GM23338 (cell line): ENCODE results near the gene GFRA4. TPM values are rescaled to one million over a fixed set of nuclear protein-coding genes. Genes with fewer than 3 reads are reported as not detected.

Experiments
- ATAC-seq: fragments of 200-7000 bp; cut with Tn5 transposase; 3 replicates; pipeline ENCODE4 v1.9.1; 2020
- DNase-seq: peaks from one replicate; pipeline ENCODE4 v3.0.0-alpha.2; 2015; ENCODE audit warnings: low spot score
- H2AFZ ChIP-seq: fragments of 200-600 bp; sonication (generic); 2 replicates; pipeline ENCODE4 v1.8.0; 2016; ENCODE audit warnings: antibody characterized with exemption, mild to moderate bottlenecking, moderate library complexity
- H3F3A ChIP-seq: fragments of 200-600 bp; sonication (generic); replicated peaks from 2 replicates; pipeline ENCODE4 v1.8.0; 2017; ENCODE audit warnings: antibody characterized with exemption, mixed run types, low read depth
- H3K27ac ChIP-seq: fragments of 200-600 bp; sonication (generic); 2 replicates; pipeline ENCODE4 v1.6.1; 2016; ENCODE audit warnings: low read depth
- H3K27me3 ChIP-seq: fragments of 200-600 bp; sonication (generic); 2 replicates; pipeline ENCODE4 v1.8.0; 2016; ENCODE audit warnings: mild to moderate bottlenecking, mixed run types, moderate library complexity; ENCODE audit not compliant: insufficient read depth
- H3K36me3 ChIP-seq: fragments of 200-600 bp; sonication (generic); 2 replicates; pipeline ENCODE4 v1.8.0; 2016; ENCODE audit warnings: mild to moderate bottlenecking; ENCODE audit not compliant: insufficient read depth
- H3K4me1 ChIP-seq: fragments of 200-600 bp; sonication (generic); 2 replicates; pipeline ENCODE4 v1.8.0; 2016; ENCODE audit warnings: mild to moderate bottlenecking, moderate library complexity; ENCODE audit not compliant: insufficient read depth
- H3K4me2 ChIP-seq: fragments of 200-600 bp; sonication (generic); 2 replicates; pipeline ENCODE4 v1.7.1; 2017; ENCODE audit warnings: mixed run types
- H3K4me3 ChIP-seq: fragments of 200-600 bp; sonication (generic); 2 replicates; pipeline ENCODE4 v1.6.1; 2016; ENCODE audit warnings: mixed run types
- H3K79me2 ChIP-seq: fragments of 200-600 bp; sonication (generic); replicated peaks from 2 replicates; pipeline ENCODE4 v1.8.0; 2017; ENCODE audit warnings: mild to moderate bottlenecking; ENCODE audit not compliant: insufficient read depth
- H3K9me2 ChIP-seq: fragments of 200-600 bp; sonication (generic); 2 replicates; pipeline ENCODE4 v1.8.0; 2017; ENCODE audit not compliant: insufficient read depth
- H4K20me1 ChIP-seq: fragments of 200-600 bp; sonication (generic); replicated peaks from 2 replicates; pipeline ENCODE4 v1.8.0; 2017; ENCODE audit warnings: mild to moderate bottlenecking; ENCODE audit not compliant: insufficient read depth
- H3K27ac Mint-ChIP-seq: 2 replicates; pipeline ENCODE4 v1.8.0; 2020; ENCODE audit warnings: inconsistent platforms, mild to moderate bottlenecking, moderate library complexity, mixed read lengths
- H3K27me3 Mint-ChIP-seq: 3 replicates; pipeline ENCODE4 v1.8.0; 2022; ENCODE audit warnings: low read depth, mild to moderate bottlenecking, moderate library complexity, mixed read lengths, inconsistent platforms; ENCODE audit not compliant: insufficient read depth, poor library complexity
- H3K36me3 Mint-ChIP-seq: 3 replicates; pipeline ENCODE4 v1.8.0; 2021; ENCODE audit warnings: low read depth, mild to moderate bottlenecking, inconsistent platforms, moderate library complexity, mixed read lengths
- H3K4me1 Mint-ChIP-seq: 3 replicates; pipeline ENCODE4 v1.8.0; 2020; ENCODE audit warnings: mild to moderate bottlenecking, inconsistent platforms, mixed read lengths
- H3K4me3 Mint-ChIP-seq: 3 replicates; pipeline ENCODE4 v1.8.0; 2021; ENCODE audit warnings: moderate library complexity, mild to moderate bottlenecking, inconsistent platforms, mixed read lengths
- H3K9me3 Mint-ChIP-seq: 3 replicates; pipeline ENCODE4 v1.8.0; 2020; ENCODE audit warnings: moderate library complexity, mild to moderate bottlenecking, inconsistent platforms, mixed read lengths
- CREB1 ChIP-seq: fragments of 250-450 bp; sonication (Bioruptor Pico); IDR thresholded peaks from 2 replicates; pipeline ENCODE4 v1.5.0; 2020; ENCODE audit warnings: low read depth, mild to moderate bottlenecking, moderate library complexity
- EZH2 ChIP-seq: fragments of 200-600 bp; sonication (generic); IDR thresholded peaks from one replicate; pipeline ENCODE4 v1.8.0; 2017; ENCODE audit warnings: antibody characterized with exemption, mild to moderate bottlenecking, low read depth; ENCODE audit not compliant: unreplicated experiment
- NANOG ChIP-seq: IDR thresholded peaks from 2 replicates; pipeline ENCODE4 v1.6.1; 2016; ENCODE audit warnings: antibody characterized with exemption, borderline replicate concordance
- POLR2AphosphoS5 ChIP-seq: IDR thresholded peaks from 2 replicates; pipeline ENCODE4 v1.6.1; 2016; ENCODE audit warnings: antibody characterized with exemption, low read depth
- STAT1 ChIP-seq: IDR thresholded peaks from one replicate; pipeline ENCODE4 v1.6.1; 2016; ENCODE audit warnings: antibody characterized with exemption; ENCODE audit not compliant: unreplicated experiment
- ZNF114 ChIP-seq: fragments of 250-450 bp; sonication (Bioruptor Pico); IDR thresholded peaks from 2 replicates; pipeline ENCODE4 v1.5.0; 2020; ENCODE audit warnings: mild to moderate bottlenecking, moderate library complexity
- polyA plus RNA-seq: library from polyadenylated mRNA; unstranded; fragments of >200 nt; fragmentation: Nextera tagmentation; extraction: Ambion mirVana; gene quantifications from 2 replicates; pipeline ENCODE4 v1.2.1, GENCODE V29; 2016
- total RNA-seq: library from RNA; depleted of rRNA; stranded (reverse); fragments of >200 nt; shearing (Covaris generic); gene quantifications from 2 replicates; pipeline ENCODE4 v1.2.3, GENCODE V29; 2014
- TF ChIP-seq, protein P1 (sequence below): fragments of 250-450 bp; sonication (Bioruptor Pico); IDR thresholded peaks from 2 replicates; pipeline ENCODE4 v1.5.0; 2020; ENCODE audit warnings: mild to moderate bottlenecking, moderate library complexity
- TF ChIP-seq, protein P2 (sequence below): IDR thresholded peaks from one replicate; pipeline ENCODE4 v1.6.1; 2018; ENCODE audit warnings: antibody characterized with exemption; ENCODE audit not compliant: unreplicated experiment
- TF ChIP-seq, protein P3 (sequence below), 2 experiments: fragments of 200-600 bp in 1 of 2; sonication (generic) in 1 of 2; conservative IDR thresholded peaks; 2 replicates each; pipeline versions ENCODE4 v1.5.1 to v1.6.1; 2016 to 2017; ENCODE audit warnings: antibody characterized with exemption in 2 of 2, low read depth in 2 of 2, mild to moderate bottlenecking in 2 of 2, moderate library complexity in 1 of 2

GFRA4 gene
- total and polyA plus RNA-seq, 2 experiments from 2014 or later = not detected

DNA sequence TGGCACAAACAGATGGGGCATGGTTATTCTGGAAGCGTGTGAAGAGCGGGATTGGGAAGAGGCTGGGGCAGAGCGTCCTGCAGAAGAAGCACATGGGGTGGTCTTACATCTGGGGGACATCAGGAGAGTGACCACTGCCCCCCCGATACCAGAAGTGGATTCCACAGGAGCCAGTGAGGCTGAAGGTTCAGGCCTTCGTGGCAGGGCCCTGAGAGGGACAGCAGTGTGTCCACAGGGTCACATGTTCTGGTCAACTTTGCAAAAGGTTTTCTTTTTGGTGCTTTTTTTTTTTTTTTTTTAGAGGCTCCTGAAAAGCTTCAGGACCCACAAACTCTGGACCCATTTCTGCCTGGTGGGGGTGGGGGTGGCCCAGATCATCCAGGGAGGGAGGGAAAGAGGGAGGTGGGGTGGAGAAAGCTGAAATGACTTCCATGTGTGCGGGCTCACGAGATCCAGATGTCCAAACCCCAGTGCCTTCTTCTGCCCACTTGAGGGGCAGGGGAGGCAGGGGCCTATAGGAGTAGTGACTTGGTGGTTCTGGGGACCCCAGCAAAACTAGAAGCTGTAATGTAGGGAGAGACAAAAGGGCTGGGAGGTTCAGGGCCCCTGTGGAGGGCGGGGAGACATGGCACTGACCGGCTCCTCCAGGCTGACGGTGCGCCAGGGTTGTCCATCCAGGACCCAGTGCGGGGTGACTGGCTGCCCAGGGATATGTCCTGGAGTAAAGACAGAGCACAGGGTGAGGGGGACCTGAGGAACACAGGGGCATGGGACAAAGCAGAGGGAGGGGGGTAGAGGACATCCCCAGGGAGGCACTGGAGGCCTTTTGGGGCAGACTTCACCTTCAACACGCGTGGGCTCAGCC, 15.9 kb upstream of the GFRA4 start:
- Mint-ChIP-seq H3K27ac (no peak overlapping the region), H3K4me1 (peaks cover 35% of the 10 kb centered on the region), H3K36me3 (no peaks in the 10 kb centered on the region), H3K27me3 (peaks cover 35% of the 10 kb centered on the region), H3K4me3 (no peak overlapping the region), H3K9me3 (no peaks in the 10 kb centered on the region)
- peaks cover 6% of the 10 kb centered on the region; the same call in 1 of the 2 replicates for H3F3A ChIP-seq
- no peak for ATAC-seq
- no peak for TF ChIP-seq NANOG
- no peaks in the 10 kb centered on the region for H3K9me2 ChIP-seq
- no peak overlapping the region for H3K4me2 ChIP-seq
- no peaks in the 10 kb centered on the region for H3K36me3 ChIP-seq
- H3K4me3 ChIP-seq = no peak overlapping the region
- H3K79me2 ChIP-seq = no peaks in the 10 kb centered on the region
- DNase-seq = no peak
- H4K20me1 ChIP-seq = no peaks in the 10 kb centered on the region
- peaks cover 45% of the 10 kb centered on the region for H3K27me3 ChIP-seq
- H3K4me1 ChIP-seq = peaks cover 7% of the 10 kb centered on the region; the same call in 1 of the 2 replicates
- H3K27ac ChIP-seq = no peak overlapping the region
- no peak overlapping the region for H2AFZ ChIP-seq

DNA sequence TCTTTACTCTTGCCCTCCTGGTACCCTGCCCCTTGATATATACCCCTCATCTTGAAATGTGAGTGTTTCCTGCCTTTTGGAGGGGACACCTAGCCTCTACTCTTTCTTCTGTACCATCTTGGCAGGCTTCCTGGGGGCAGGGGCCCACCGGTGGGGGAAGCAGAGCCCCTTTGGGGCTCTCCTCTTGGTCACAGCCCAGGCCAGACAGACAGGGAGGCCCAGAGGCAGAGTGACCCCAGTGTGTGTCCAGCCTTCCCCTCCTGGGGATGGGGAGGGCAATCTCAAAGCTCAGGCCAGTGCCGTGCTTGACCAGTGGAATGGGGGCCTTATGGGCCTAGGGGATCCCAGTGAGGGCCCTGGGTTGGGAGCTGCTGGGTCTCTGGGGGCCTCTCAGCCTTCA, 15.0 kb upstream of the GFRA4 start:
- H3F3A ChIP-seq = peaks cover 6% of the 10 kb centered on the region; the same call in 1 of the 2 replicates
- Mint-ChIP-seq H3K4me3 (no peak overlapping the region), H3K27ac (no peak overlapping the region), H3K4me1 (peaks cover 35% of the 10 kb centered on the region), H3K9me3 (no peaks in the 10 kb centered on the region), H3K27me3 (peaks cover 31% of the 10 kb centered on the region), H3K36me3 (no peaks in the 10 kb centered on the region)
- no peak overlapping the region for H3K4me2 ChIP-seq
- no peak overlapping the region for H2AFZ ChIP-seq
- no peak for ATAC-seq
- H3K36me3 ChIP-seq = no peaks in the 10 kb centered on the region
- H3K4me3 ChIP-seq = no peak overlapping the region
- H3K9me2 ChIP-seq = no peaks in the 10 kb centered on the region
- H3K27ac ChIP-seq = no peak overlapping the region
- DNase-seq = no peak
- H4K20me1 ChIP-seq = no peaks in the 10 kb centered on the region
- H3K27me3 ChIP-seq = peaks cover 47% of the 10 kb centered on the region
- H3K79me2 ChIP-seq = no peaks in the 10 kb centered on the region
- H3K4me1 ChIP-seq = peaks cover 6% of the 10 kb centered on the region; the same call in 1 of the 2 replicates
- TF ChIP-seq STAT1 = no peak
- no peak for TF ChIP-seq NANOG
- TF ChIP-seq ZNF114 (CRISPR knock-in tag) = no peak
- TF ChIP-seq EZH2 = no peak
- no peak for TF ChIP-seq CREB1 (CRISPR knock-in tag)
- TF ChIP-seq, protein P1, sequence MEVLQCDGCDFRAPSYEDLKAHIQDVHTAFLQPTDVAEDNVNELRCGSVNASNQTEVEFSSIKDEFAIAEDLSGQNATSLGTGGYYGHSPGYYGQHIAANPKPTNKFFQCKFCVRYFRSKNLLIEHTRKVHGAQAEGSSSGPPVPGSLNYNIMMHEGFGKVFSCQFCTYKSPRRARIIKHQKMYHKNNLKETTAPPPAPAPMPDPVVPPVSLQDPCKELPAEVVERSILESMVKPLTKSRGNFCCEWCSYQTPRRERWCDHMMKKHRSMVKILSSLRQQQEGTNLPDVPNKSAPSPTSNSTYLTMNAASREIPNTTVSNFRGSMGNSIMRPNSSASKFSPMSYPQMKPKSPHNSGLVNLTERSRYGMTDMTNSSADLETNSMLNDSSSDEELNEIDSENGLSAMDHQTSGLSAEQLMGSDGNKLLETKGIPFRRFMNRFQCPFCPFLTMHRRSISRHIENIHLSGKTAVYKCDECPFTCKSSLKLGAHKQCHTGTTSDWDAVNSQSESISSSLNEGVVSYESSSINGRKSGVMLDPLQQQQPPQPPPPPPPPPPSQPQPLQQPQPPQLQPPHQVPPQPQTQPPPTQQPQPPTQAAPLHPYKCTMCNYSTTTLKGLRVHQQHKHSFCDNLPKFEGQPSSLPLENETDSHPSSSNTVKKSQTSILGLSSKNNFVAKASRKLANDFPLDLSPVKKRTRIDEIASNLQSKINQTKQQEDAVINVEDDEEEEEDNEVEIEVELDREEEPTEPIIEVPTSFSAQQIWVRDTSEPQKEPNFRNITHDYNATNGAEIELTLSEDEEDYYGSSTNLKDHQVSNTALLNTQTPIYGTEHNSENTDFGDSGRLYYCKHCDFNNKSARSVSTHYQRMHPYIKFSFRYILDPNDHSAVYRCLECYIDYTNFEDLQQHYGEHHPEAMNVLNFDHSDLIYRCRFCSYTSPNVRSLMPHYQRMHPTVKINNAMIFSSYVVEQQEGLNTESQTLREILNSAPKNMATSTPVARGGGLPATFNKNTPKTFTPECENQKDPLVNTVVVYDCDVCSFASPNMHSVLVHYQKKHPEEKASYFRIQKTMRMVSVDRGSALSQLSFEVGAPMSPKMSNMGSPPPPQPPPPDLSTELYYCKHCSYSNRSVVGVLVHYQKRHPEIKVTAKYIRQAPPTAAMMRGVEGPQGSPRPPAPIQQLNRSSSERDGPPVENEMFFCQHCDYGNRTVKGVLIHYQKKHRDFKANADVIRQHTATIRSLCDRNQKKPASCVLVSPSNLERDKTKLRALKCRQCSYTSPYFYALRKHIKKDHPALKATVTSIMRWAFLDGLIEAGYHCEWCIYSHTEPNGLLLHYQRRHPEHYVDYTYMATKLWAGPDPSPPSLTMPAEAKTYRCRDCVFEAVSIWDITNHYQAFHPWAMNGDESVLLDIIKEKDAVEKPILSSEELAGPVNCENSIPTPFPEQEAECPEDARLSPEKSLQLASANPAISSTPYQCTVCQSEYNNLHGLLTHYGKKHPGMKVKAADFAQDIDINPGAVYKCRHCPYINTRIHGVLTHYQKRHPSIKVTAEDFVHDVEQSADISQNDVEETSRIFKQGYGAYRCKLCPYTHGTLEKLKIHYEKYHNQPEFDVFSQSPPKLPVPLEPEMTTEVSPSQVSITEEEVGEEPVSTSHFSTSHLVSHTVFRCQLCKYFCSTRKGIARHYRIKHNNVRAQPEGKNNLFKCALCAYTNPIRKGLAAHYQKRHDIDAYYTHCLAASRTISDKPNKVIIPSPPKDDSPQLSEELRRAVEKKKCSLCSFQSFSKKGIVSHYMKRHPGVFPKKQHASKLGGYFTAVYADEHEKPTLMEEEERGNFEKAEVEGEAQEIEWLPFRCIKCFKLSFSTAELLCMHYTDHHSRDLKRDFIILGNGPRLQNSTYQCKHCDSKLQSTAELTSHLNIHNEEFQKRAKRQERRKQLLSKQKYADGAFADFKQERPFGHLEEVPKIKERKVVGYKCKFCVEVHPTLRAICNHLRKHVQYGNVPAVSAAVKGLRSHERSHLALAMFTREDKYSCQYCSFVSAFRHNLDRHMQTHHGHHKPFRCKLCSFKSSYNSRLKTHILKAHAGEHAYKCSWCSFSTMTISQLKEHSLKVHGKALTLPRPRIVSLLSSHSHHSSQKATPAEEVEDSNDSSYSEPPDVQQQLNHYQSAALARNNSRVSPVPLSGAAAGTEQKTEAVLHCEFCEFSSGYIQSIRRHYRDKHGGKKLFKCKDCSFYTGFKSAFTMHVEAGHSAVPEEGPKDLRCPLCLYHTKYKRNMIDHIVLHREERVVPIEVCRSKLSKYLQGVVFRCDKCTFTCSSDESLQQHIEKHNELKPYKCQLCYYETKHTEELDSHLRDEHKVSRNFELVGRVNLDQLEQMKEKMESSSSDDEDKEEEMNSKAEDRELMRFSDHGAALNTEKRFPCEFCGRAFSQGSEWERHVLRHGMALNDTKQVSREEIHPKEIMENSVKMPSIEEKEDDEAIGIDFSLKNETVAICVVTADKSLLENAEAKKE (CRISPR knock-in tag) = no peak
- TF ChIP-seq POLR2AphosphoS5 = no peak
- TF ChIP-seq, protein P2, sequence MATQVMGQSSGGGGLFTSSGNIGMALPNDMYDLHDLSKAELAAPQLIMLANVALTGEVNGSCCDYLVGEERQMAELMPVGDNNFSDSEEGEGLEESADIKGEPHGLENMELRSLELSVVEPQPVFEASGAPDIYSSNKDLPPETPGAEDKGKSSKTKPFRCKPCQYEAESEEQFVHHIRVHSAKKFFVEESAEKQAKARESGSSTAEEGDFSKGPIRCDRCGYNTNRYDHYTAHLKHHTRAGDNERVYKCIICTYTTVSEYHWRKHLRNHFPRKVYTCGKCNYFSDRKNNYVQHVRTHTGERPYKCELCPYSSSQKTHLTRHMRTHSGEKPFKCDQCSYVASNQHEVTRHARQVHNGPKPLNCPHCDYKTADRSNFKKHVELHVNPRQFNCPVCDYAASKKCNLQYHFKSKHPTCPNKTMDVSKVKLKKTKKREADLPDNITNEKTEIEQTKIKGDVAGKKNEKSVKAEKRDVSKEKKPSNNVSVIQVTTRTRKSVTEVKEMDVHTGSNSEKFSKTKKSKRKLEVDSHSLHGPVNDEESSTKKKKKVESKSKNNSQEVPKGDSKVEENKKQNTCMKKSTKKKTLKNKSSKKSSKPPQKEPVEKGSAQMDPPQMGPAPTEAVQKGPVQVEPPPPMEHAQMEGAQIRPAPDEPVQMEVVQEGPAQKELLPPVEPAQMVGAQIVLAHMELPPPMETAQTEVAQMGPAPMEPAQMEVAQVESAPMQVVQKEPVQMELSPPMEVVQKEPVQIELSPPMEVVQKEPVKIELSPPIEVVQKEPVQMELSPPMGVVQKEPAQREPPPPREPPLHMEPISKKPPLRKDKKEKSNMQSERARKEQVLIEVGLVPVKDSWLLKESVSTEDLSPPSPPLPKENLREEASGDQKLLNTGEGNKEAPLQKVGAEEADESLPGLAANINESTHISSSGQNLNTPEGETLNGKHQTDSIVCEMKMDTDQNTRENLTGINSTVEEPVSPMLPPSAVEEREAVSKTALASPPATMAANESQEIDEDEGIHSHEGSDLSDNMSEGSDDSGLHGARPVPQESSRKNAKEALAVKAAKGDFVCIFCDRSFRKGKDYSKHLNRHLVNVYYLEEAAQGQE = no peak
- TF ChIP-seq, protein P3, sequence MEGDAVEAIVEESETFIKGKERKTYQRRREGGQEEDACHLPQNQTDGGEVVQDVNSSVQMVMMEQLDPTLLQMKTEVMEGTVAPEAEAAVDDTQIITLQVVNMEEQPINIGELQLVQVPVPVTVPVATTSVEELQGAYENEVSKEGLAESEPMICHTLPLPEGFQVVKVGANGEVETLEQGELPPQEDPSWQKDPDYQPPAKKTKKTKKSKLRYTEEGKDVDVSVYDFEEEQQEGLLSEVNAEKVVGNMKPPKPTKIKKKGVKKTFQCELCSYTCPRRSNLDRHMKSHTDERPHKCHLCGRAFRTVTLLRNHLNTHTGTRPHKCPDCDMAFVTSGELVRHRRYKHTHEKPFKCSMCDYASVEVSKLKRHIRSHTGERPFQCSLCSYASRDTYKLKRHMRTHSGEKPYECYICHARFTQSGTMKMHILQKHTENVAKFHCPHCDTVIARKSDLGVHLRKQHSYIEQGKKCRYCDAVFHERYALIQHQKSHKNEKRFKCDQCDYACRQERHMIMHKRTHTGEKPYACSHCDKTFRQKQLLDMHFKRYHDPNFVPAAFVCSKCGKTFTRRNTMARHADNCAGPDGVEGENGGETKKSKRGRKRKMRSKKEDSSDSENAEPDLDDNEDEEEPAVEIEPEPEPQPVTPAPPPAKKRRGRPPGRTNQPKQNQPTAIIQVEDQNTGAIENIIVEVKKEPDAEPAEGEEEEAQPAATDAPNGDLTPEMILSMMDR (conservative IDR thresholded peaks at IDR 0.05; ENCODE audit: low read depth in 2 of 2) = no peak
